ENCODE results near the gene CNTNAP3.
"Not testable (repeated sequence)": the region's sequence is repeated elsewhere in the genome, so short reads cannot be mapped to it uniquely, and the experiment has no call there.

DNA sequence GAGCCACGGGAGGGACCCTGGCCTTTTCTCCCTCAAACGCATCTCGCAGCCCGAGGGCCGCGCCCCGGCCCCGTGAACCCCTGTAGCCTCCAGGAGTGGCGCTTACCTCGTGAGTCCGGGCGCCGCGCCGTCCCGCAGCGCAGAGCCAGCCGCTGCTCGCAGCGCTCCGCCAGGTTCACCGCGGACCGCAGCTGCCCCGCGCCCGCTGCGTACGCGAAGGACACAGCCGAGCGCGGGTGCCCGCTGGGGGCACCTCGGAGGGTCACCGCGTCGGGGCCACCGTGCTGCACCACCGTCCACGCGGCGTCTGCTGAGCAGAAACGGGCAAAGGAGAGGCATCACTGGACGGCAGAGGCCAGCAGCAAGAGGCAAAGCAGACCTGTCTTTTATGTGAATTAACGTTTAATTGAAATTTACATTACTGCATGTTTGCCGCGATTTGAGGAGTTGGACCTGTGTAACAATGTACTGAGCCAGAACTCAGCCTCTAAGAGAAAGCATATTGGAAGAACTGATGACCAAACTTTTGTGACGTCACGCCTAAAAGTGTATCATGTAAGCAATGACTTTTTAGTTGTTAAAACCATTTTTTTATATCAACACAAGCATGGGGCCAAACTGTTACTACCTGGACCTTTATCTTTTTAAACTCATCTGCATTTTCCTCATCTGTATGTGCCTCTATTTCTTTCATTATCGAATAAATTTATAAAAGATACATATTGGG, 155.0 kb downstream of the CNTNAP3 start:
- TF ChIP-seq, protein P1, sequence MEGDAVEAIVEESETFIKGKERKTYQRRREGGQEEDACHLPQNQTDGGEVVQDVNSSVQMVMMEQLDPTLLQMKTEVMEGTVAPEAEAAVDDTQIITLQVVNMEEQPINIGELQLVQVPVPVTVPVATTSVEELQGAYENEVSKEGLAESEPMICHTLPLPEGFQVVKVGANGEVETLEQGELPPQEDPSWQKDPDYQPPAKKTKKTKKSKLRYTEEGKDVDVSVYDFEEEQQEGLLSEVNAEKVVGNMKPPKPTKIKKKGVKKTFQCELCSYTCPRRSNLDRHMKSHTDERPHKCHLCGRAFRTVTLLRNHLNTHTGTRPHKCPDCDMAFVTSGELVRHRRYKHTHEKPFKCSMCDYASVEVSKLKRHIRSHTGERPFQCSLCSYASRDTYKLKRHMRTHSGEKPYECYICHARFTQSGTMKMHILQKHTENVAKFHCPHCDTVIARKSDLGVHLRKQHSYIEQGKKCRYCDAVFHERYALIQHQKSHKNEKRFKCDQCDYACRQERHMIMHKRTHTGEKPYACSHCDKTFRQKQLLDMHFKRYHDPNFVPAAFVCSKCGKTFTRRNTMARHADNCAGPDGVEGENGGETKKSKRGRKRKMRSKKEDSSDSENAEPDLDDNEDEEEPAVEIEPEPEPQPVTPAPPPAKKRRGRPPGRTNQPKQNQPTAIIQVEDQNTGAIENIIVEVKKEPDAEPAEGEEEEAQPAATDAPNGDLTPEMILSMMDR (IDR thresholded peaks at IDR 0.05), result not testable (repeated sequence)
- TF ChIP-seq POLR2A (IDR thresholded peaks at IDR 0.05), result not testable (repeated sequence)
